Measurements from ENCODE around the gene TCEAL9. TPM values are rescaled to one million over a fixed set of nuclear protein-coding genes. Genes with fewer than 3 reads are reported as not detected.

The TCEAL9 gene
- total and polyA plus RNA-seq, 12 donors = 91.8 to 388 (median 153) TPM

DNA sequence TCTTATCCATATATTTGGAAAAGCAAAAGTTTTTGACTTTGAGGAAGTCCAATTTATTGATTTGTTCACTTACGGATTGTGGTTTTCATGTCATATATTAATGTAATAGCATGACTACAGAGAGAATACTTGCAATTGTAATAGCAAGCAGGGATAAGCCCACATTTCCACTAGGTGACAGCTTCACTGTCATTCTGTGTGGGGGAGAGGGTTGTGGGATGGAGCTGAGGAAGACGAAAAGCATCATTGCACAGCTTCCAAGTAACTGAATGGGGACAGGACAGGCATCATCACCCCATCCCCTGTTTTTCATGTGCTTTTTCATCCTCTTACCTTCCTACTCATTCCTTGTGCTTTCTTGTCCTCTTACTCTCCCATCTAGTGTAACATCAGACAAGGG, 51.5 kb downstream of the TCEAL9 start:
- Histone ChIP-seq H3K4me1 (replicated peaks in 1 of 2) (no peaks in the 10 kb centered on the region), H3K9me3 (replicated peaks in 1 of 3) (no peaks in the 10 kb centered on the region), H3K27me3 (peaks cover 15% of the 10 kb centered on the region), H3K27ac (no peak overlapping the region), H3K4me3 (no peak overlapping the region), H3K36me3 (replicated peaks in 1 of 2) (no peaks in the 10 kb centered on the region)
- no peak for DNase-seq
- WGBS, 4 donors = 67 to 91% (median 87%) methylated on average over 2 of the region's 2 CpGs
- intact Hi-C loops (cut with DNase I) = no loop called here
- TF ChIP-seq POLR2A (IDR thresholded peaks at IDR 0.05) = no peak
- TF ChIP-seq, protein P1, sequence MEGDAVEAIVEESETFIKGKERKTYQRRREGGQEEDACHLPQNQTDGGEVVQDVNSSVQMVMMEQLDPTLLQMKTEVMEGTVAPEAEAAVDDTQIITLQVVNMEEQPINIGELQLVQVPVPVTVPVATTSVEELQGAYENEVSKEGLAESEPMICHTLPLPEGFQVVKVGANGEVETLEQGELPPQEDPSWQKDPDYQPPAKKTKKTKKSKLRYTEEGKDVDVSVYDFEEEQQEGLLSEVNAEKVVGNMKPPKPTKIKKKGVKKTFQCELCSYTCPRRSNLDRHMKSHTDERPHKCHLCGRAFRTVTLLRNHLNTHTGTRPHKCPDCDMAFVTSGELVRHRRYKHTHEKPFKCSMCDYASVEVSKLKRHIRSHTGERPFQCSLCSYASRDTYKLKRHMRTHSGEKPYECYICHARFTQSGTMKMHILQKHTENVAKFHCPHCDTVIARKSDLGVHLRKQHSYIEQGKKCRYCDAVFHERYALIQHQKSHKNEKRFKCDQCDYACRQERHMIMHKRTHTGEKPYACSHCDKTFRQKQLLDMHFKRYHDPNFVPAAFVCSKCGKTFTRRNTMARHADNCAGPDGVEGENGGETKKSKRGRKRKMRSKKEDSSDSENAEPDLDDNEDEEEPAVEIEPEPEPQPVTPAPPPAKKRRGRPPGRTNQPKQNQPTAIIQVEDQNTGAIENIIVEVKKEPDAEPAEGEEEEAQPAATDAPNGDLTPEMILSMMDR (IDR thresholded peaks at IDR 0.05) = no peak

Small RNA genes within 50 kb of the gene (small RNA-seq; reads per million reads assigned to genes)
- gene Z92846.1 = 0 reads per million in 2 donors

Other genes with a start within 250 kb of the TCEAL9 start
- gene BEX4, start 141.4 kb upstream of the TCEAL9 start, total RNA-seq = 100 to 1,000 TPM in 1 of 9 donors, 10 to 100 TPM in 8; 24.5 to 150 (median 62.3) TPM
- gene BEX4, start 141.4 kb upstream of the TCEAL9 start, polyA plus RNA-seq = 100 to 1,000 TPM in 1 of 3 donors, 10 to 100 TPM in 2; 66.0 to 143 (median 68.7) TPM
- 100 to 1,000 TPM in 1 of 9 donors, 10 to 100 TPM in 8; 54.5 to 156 (median 63.9) TPM for gene TCEAL8, start 101.4 kb upstream of the TCEAL9 start, total RNA-seq
- gene TCEAL8, start 101.4 kb upstream of the TCEAL9 start, polyA plus RNA-seq = 100 to 1,000 TPM in 1 of 3 donors, 10 to 100 TPM in 2; 46.3 to 137 (median 64.0) TPM
- 1 to 10 TPM in 3 of 9 donors, under 1 TPM in 2, not detected in 4; 0.40 to 4.3 (median 1.4) TPM for gene TCEAL5, start 79.8 kb upstream of the TCEAL9 start, total RNA-seq
- 10 to 100 TPM in 2 of 3 donors, 1 to 10 TPM in 1; 3.0 to 14.5 (median 12.6) TPM for gene TCEAL5, start 79.8 kb upstream of the TCEAL9 start, polyA plus RNA-seq
- gene BEX2, start 45.5 kb upstream of the TCEAL9 start, total RNA-seq = 100 to 1,000 TPM in 2 of 9 donors, 10 to 100 TPM in 7; 29.4 to 118 (median 56.9) TPM
- gene BEX2, start 45.5 kb upstream of the TCEAL9 start, polyA plus RNA-seq = 10 to 100 TPM; 50.0 to 99.7 (median 52.3) TPM
- gene TCEAL7, start 26.3 kb upstream of the TCEAL9 start, total RNA-seq = 10 to 100 TPM in 1 of 9 donors, 1 to 10 TPM in 6, under 1 TPM in 1, not detected in 1; 0.79 to 15.0 (median 6.2) TPM
- gene TCEAL7, start 26.3 kb upstream of the TCEAL9 start, polyA plus RNA-seq = 10 to 100 TPM in 2 of 3 donors, 1 to 10 TPM in 1; 5.9 to 24.0 (median 19.5) TPM
- 1,000 to 10,000 TPM in 1 of 9 donors, 100 to 1,000 TPM in 8; 259 to 1,002 (median 370) TPM for gene BEX3, start 20.0 kb downstream of the TCEAL9 start, total RNA-seq
- gene BEX3, start 20.0 kb downstream of the TCEAL9 start, polyA plus RNA-seq = 100 to 1,000 TPM; 171 to 431 (median 188) TPM
- 1 to 10 TPM in 6 of 9 donors, under 1 TPM in 3; 0.65 to 3.4 (median 1.3) TPM for gene RAB40A, start 163.0 kb downstream of the TCEAL9 start, total RNA-seq
- gene RAB40A, start 163.0 kb downstream of the TCEAL9 start, polyA plus RNA-seq = 1 to 10 TPM; 1.1 to 1.5 (median 1.1) TPM
- gene TCEAL4, start 229.0 kb downstream of the TCEAL9 start, total RNA-seq = 100 to 1,000 TPM in 8 of 9 donors, 10 to 100 TPM in 1; 64.9 to 158 (median 135) TPM
- 100 to 1,000 TPM; 260 to 620 (median 476) TPM for gene TCEAL4, start 229.0 kb downstream of the TCEAL9 start, polyA plus RNA-seq